GM12891 (cell line): ENCODE results near the gene SLC6A13.

ENCODE experiments used
- POLR2A ChIP-seq: IDR thresholded peaks from 2 replicates; pipeline ENCODE4 v1.6.1; 2011; ENCODE audit warnings: low read depth, low read length, control low read depth
- POLR2AphosphoS5 ChIP-seq: IDR thresholded peaks from 2 replicates; pipeline ENCODE4 v1.6.1; 2011; ENCODE audit warnings: low read depth, low read length, control low read depth
- SPI1 ChIP-seq: IDR thresholded peaks from 2 replicates; pipeline ENCODE4 v1.6.1; 2011; ENCODE audit warnings: low read depth, low read length, control low read depth
- TAF1 ChIP-seq: IDR thresholded peaks from 2 replicates; pipeline ENCODE4 v1.6.1; 2011; ENCODE audit warnings: low read depth, low read length, control low read depth

GRCh38 chr12:237026-237815 is 25.4 kb downstream of the SLC6A13 start:
- no peak for TF ChIP-seq POLR2AphosphoS5
- no peak for TF ChIP-seq TAF1
- TF ChIP-seq SPI1 = no peak
- no peak for TF ChIP-seq POLR2A
